Stimulated activated naive B cell treated with anti-CD40 and anti-IgM and Interleukin-4, amounts not matched to agents 10 μg/mL and 1 μg/mL and 100 μg/mL, for 72 hours (primary cell): ENCODE data around the gene FBXL3.
A peak's percentile ranks its signal among the peaks of the same experiment; 100 is the strongest.

Source experiments
- ATAC-seq, 2 donors: fragments of 150-1000 bp; cut with Tn5 transposase; replicated peaks; 2 replicates each; pipeline ENCODE4 v1.10.0; 2021; ENCODE audit warnings: moderate library complexity in 1 of 2
- DNase-seq: peaks from one replicate; pipeline ENCODE4 v3.0.0; 2021
- H3K27ac Mint-ChIP-seq: one replicate; pipeline ENCODE4 v1.8.0; 2022; ENCODE audit warnings: mild to moderate bottlenecking, mixed read lengths
- H3K27me3 Mint-ChIP-seq, 2 donors: one replicate each; pipeline ENCODE4 v1.8.0; 2022; ENCODE audit warnings: mixed read lengths in 2 of 2
- H3K36me3 Mint-ChIP-seq, 2 donors: one replicate each; pipeline ENCODE4 v1.8.0; 2022; ENCODE audit warnings: mixed read lengths in 2 of 2, mild to moderate bottlenecking in 1 of 2
- H3K4me1 Mint-ChIP-seq, 2 donors: one replicate each; pipeline ENCODE4 v1.8.0; 2022; ENCODE audit warnings: mixed read lengths in 2 of 2, mild to moderate bottlenecking in 1 of 2
- H3K4me3 Mint-ChIP-seq, 2 donors: one replicate each; pipeline ENCODE4 v1.8.0; 2022; ENCODE audit warnings: mild to moderate bottlenecking in 2 of 2, mixed read lengths in 2 of 2, moderate library complexity in 1 of 2
- H3K9me3 Mint-ChIP-seq, 2 donors: one replicate each; pipeline ENCODE4 v1.8.0; 2022; ENCODE audit warnings: mixed read lengths in 2 of 2, mild to moderate bottlenecking in 1 of 2

The FBXL3 gene

DNA sequence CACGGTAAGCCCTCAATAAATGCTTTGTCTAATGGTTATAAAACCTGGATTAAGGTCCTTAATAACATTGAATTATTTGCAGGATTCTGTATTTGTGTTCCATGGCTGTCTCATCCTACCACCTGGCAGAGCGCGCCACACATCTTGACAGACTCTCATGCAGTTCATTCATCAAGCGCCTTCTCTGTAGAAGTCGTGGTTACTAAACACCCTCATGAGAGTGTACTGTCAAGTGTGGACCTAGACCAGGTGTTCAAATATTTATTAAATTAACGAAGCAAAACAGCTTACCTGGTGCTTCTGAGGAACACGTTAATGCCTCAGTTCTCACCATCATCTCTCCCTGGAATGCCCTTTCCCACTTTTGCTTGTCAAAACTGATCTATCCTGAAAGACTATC lies 13.1 kb upstream of the FBXL3 start:
- H3K27ac Mint-ChIP-seq = no peak overlapping the region
- no peak overlapping the region for H3K4me3 Mint-ChIP-seq
- peaks cover 0 to 4% of the 10 kb centered on the region in 2 donors for H3K36me3 Mint-ChIP-seq
- no peaks in the 10 kb centered on the region for H3K27me3 Mint-ChIP-seq
- H3K4me1 Mint-ChIP-seq = peaks cover 0 to 2% of the 10 kb centered on the region in 2 donors
- DNase-seq (no peak), ATAC-seq (no peak)
- no peaks in the 10 kb centered on the region for H3K9me3 Mint-ChIP-seq

DNA sequence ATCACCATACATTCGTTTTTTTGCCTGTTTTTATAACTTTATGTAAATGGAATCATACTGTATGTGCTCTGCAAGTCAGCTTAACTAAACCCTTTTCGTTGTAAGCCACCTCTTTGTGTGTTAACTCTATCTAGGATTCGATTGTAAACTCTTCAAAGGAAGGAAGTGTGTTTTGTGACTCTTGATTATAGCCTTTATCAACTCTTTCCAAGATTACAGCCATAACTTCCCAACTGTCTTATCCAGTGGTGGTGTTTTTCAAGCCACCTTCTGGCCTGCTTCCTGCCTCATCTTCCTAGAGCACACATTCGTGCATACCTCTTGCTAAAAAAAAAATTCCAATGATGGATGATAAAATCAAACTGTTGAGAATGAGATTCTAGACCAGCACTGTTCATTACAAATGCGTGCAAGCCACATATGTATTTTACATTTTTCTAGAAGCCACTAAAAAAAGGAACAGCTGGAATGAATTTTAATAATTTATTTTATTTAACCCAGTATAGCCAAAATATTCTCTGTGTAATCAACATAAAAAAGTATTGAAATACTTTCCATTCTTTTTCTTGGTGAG lies 12.0 kb upstream of the FBXL3 start:
- no peak for DNase-seq
- Mint-ChIP-seq H3K27ac (no peak overlapping the region), H3K9me3 (no peaks in the 10 kb centered on the region), H3K4me3 (no peak overlapping the region), H3K36me3 (peaks cover 0 to 4% of the 10 kb centered on the region in 2 donors), H3K27me3 (no peaks in the 10 kb centered on the region), H3K4me1 (peaks cover 0 to 2% of the 10 kb centered on the region in 2 donors)
- ATAC-seq = no peak

DNA sequence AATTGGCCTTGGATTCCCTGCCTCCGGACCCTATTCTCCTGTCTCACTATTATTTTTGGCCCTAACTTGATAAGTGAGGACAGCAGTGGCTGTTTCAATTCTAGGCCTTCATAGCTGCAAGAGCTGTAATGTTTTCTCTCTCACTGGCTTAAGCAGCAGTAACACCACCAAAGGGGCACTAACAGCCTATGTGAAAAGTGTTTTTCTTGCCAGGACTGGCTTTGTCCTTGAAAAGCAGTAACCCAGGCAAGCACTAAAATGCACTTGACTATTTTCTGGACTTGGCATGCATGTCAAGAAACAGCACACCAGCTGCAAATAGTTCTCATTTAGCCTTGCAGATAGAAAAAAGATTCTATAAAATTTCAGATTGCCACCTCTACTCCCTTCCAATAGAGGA lies 9.3 kb upstream of the FBXL3 start:
- Mint-ChIP-seq H3K36me3 (no peaks in the 10 kb centered on the region), H3K27me3 (no peaks in the 10 kb centered on the region), H3K9me3 (no peaks in the 10 kb centered on the region), H3K27ac (no peak overlapping the region), H3K4me3 (no peak overlapping the region), H3K4me1 (no peaks in the 10 kb centered on the region)
- DNase-seq (no peak), ATAC-seq (no peak)

DNA sequence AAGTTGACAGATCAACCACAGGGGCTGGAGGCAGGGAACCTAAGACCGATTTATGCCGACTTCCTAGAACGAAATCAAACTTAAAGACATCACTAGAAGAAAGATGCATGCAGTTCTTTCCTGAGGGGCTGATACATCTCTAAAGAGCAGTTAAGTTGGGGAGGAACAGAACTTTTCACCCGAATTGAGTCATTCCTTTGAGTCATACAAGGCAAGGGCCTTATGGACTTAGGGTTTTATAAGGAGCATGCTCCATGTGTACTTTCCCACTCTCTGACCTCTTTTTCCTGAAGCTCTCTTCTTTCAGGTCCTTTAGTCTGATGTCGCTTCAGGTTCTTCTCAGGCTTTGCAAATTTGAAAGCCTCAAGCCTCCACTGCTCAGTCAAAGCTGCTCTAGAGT lies 7.9 kb upstream of the FBXL3 start:
- DNase-seq (no peak), ATAC-seq (peak in 1 of 2 donors; percentile 22)
- no peak overlapping the region for H3K27ac Mint-ChIP-seq
- no peaks in the 10 kb centered on the region for H3K27me3 Mint-ChIP-seq
- H3K4me1 Mint-ChIP-seq = no peaks in the 10 kb centered on the region
- no peak overlapping the region for H3K4me3 Mint-ChIP-seq
- H3K9me3 Mint-ChIP-seq = no peaks in the 10 kb centered on the region
- H3K36me3 Mint-ChIP-seq = no peaks in the 10 kb centered on the region

DNA sequence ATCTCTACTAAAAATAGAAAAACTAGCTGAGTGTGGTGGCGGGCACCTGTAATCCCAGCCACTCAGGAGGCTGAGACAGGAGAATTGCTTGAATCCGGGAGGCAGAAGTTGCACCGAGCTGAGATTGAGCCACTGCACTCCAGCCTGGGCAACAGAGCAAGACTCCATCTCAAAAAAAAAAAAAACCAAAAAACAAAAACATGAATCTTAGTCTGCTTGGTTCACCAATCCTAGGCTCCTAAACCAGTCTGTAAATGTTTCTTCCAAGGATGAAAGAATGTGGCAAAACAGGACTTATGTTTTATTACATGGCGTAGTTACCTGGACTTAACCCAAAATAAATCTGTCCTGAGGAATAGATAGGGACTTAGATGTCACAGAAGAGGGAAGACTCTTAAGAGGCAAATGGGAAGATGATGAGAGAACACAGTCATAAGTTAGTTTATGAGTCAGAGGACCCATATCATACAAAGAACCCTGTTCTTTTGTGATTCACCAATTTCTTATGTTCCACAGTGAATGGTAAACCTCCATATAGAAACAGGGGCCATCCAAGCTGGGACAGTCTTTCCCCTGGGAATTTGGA lies 6.9 kb upstream of the FBXL3 start:
- H3K4me3 Mint-ChIP-seq = no peak overlapping the region
- H3K9me3 Mint-ChIP-seq = no peaks in the 10 kb centered on the region
- peaks cover 0 to under 1% of the 10 kb centered on the region in 2 donors for H3K4me1 Mint-ChIP-seq
- no peak for DNase-seq
- no peaks in the 10 kb centered on the region for H3K27me3 Mint-ChIP-seq
- H3K36me3 Mint-ChIP-seq = no peaks in the 10 kb centered on the region
- no peak for ATAC-seq
- H3K27ac Mint-ChIP-seq = no peak overlapping the region

DNA sequence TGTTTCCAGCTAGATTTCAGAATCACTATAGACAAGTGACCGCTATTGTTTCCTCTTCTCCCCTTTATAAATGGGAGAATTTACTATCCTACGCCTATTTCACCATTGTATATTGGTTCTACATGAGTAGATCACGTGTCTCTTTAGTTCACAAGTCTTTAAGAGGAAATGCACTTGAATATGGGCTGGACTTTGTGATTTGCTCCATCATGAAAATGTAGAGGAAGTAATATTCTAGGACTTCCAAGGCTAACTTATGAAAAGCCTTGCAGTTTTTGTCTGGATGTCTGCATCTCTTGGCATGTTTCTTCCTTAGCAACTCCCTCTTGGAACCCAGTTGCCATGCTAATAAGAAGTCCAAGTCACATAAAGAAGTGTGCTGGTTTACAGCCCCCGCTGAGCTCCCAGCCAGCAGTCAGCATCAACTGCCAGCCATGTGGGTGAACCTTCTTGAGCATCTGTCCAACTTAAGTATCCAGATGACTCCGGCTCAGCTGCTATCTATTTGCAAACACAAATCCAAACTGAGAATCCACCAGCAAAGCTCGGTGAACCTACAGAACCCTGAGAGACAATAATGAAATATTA lies 4.8 kb upstream of the FBXL3 start:
- Mint-ChIP-seq H3K4me3 (no peak overlapping the region), H3K27me3 (no peaks in the 10 kb centered on the region), H3K36me3 (peaks cover 1 to 3% of the 10 kb centered on the region in 2 donors), H3K9me3 (no peaks in the 10 kb centered on the region), H3K4me1 (peaks cover 11 to 17% of the 10 kb centered on the region in 2 donors), H3K27ac (no peak overlapping the region)
- DNase-seq (no peak), ATAC-seq (no peak)

DNA sequence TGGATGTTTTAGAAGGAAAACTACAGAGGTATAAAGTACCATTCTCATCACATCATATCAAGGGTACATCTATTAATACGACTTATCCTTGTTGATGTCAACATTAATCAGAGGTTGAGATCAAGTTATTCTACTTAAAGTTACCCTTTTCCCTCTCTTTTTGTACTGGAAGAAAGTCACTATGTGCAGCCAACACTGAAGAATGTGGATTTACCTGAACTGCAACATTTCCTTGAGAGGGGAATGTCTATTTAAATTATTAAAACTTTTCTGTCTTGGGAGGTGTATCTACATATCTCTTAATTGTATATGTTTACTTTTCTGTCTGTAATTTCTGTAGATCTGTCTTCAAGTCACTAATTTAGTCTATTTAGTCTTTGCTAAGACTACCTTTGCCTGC lies 2.5 kb upstream of the FBXL3 start:
- Mint-ChIP-seq H3K27me3 (no peaks in the 10 kb centered on the region), H3K4me3 (no peak overlapping the region), H3K36me3 (peaks cover 7 to 8% of the 10 kb centered on the region in 2 donors), H3K9me3 (no peaks in the 10 kb centered on the region), H3K4me1 (peaks cover 17 to 25% of the 10 kb centered on the region in 2 donors), H3K27ac (no peak overlapping the region)
- ATAC-seq (no peak), DNase-seq (no peak)

DNA sequence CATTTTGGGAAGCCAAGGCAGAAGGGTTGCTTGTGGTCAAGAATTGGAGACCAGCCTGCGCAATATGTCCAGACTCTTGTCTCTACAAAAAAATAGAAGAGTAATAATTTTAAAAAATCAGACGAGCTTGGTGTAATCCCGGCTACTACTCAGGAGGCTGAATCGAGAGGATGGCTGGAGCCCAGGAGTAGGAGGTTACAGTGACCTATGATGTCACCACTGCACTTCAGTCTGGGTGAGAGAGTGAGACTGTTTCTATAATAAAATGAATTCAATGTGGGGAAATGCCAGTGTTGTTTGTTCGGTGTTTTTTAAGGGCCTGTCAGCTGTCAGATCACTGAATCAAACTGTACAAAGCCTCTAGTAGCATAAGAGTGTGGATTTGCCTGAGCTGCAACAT lies 1.2 kb upstream of the FBXL3 start:
- Mint-ChIP-seq H3K4me1 (peaks cover 23 to 35% of the 10 kb centered on the region in 2 donors), H3K27ac (no peak overlapping the region), H3K4me3 (peak overlapping the region; percentile 95 to 97), H3K36me3 (peaks cover 12% of the 10 kb centered on the region in 2 donors), H3K27me3 (no peaks in the 10 kb centered on the region), H3K9me3 (no peaks in the 10 kb centered on the region)
- ATAC-seq (no peak), DNase-seq (no peak)

DNA sequence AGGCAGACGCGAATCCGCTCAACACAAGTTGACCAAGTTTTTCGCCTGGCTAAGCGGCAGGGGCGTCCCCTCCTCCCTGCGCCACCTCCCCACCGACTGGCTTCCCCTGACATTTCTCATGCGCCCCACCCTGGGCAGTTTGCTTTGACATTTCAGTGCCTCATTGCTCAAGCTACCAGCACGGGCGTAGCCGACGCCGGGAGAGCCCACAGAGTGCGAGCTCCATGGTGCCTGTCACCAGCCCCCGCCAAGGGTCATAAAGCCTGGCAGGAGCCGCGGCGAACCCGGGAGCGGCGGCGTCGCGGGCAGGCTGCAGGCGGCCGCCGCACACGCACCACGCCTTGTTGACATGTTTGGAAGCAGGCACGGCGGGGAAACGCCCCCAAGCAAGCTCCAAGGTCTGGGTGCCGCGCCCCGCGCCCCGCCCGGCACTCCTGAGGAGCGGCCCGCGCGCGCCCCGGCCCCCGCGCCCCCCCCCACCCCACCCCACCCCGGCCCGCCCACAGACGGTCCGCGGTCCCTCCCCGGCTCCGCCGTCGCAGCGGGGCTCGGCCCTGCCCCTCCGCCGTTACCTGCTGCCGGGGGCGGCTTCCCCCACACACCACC lies 601 bp downstream of the FBXL3 start:
- Mint-ChIP-seq H3K27me3 (no peaks in the 10 kb centered on the region), H3K4me1 (peaks cover 32 to 48% of the 10 kb centered on the region in 2 donors), H3K4me3 (peak overlapping the region; percentile 95 to 99), H3K27ac (peak overlapping the region; percentile 90), H3K9me3 (no peaks in the 10 kb centered on the region), H3K36me3 (peaks cover 16 to 18% of the 10 kb centered on the region in 2 donors)
- ATAC-seq = peak; percentile 76 to 79
- DNase-seq = peak; percentile 82

DNA sequence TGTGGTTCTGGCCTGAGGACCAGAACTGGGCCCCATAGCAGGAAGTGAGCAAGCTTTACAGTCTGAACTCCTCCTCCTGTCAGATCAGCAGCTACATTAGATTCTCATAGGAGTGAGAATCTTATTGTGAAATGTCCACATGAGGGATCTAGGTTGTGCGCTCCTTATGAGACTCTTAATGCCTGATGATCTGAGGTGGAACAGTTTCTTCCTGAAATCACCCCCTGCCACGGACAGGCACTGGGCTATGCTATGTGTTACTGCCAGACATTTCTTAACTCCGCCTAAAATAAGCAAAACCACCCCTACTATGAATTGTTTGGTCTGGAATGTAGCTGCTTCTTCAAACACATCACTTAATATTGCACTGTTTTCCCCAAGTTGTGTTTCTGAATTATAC lies 4.6 kb downstream of the FBXL3 start:
- no peaks in the 10 kb centered on the region for H3K9me3 Mint-ChIP-seq
- DNase-seq (no peak), ATAC-seq (no peak)
- peak overlapping the region; percentile 14 for H3K27ac Mint-ChIP-seq
- no peaks in the 10 kb centered on the region for H3K27me3 Mint-ChIP-seq
- peaks cover 16 to 18% of the 10 kb centered on the region in 2 donors for H3K36me3 Mint-ChIP-seq
- H3K4me3 Mint-ChIP-seq = no peak overlapping the region
- H3K4me1 Mint-ChIP-seq = peaks cover 26 to 46% of the 10 kb centered on the region in 2 donors

DNA sequence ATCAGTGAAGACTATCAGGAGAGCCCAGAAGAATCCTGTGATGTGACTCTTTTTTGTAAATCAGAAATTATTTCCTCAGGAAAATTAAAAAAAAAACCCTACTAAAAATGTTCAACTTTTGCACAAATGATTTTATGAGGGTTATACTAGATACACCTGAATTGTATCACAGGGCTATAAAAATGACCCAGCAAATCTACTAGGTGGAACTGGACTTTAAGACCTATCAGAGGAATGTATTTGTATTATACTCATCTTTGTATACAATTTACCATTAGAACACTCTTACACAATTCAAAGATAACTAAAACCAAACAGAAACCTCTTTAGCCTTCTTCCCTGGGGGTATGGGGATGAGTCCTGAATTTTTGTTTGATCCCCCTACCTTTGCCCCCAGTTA lies 7.2 kb downstream of the FBXL3 start:
- no peak for DNase-seq
- Mint-ChIP-seq H3K36me3 (peaks cover 17 to 25% of the 10 kb centered on the region in 2 donors), H3K9me3 (no peaks in the 10 kb centered on the region), H3K27me3 (no peaks in the 10 kb centered on the region), H3K4me1 (peaks cover 23 to 43% of the 10 kb centered on the region in 2 donors), H3K27ac (no peak overlapping the region), H3K4me3 (no peak overlapping the region)
- ATAC-seq = no peak

DNA sequence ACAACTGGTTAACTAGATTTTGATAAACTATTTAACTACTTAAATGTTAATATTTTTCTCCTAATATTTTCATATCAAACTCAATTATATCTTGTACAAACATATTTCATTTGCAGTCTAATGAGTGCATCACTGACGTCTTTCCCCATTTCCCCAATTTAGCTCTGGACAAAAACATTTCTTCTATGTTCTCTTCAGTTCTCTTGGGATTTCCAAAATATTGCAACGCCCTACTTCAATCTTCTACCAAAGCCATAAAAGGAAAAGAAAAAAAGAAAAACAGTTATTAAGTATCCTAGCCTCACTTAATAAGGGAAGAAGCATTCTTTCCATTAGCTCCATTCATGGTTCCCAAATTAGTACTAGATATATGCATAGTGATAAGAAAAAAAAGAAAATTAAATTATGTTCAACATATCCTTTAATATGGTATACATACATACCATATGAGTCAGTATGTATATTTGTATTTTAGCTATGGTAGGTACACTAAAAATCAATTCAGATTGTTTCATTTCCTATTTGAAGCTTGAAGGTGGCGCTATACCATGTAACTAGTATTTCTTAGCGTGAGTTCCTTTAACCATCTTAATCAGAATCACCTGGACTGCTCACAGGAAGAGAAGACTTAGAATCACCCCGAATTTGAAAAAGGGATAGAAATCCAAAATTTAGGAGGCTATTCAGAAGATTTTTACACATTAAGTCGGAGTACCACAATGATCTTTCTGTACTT lies 9.9 kb downstream of the FBXL3 start:
- no peak overlapping the region for H3K27ac Mint-ChIP-seq
- no peak overlapping the region for H3K4me3 Mint-ChIP-seq
- no peaks in the 10 kb centered on the region for H3K27me3 Mint-ChIP-seq
- DNase-seq (no peak), ATAC-seq (no peak)
- H3K36me3 Mint-ChIP-seq = peaks cover 19 to 33% of the 10 kb centered on the region in 2 donors
- H3K9me3 Mint-ChIP-seq = no peaks in the 10 kb centered on the region
- H3K4me1 Mint-ChIP-seq = peaks cover 18 to 40% of the 10 kb centered on the region in 2 donors

DNA sequence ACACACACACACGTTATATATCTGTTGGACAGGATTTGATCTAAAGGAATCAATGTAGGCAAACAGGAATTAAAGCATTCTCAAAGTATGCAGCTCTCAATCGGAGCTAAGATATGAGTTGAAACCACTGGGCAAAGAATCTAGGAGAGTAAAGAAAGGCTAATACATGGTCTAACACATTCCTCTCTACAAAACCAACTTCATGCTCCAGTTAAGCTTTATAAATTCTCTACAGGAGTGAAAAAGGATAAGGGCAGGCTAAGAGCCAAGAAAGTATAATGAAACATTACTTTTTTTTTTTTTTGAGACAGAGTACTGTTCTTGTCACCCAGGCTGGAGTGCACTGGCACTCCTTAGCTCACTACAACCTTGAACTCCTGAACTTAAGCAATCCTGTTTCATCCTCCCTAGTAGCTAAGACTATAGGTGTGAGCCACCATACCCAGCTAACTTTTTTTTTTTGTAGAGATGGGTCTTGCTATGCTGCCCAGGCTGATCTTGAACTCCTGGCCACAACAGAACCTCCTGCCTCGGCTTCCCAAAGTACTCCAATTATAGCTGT lies 10.6 kb downstream of the FBXL3 start:
- H3K36me3 Mint-ChIP-seq = peaks cover 19 to 40% of the 10 kb centered on the region in 2 donors
- H3K27me3 Mint-ChIP-seq = no peaks in the 10 kb centered on the region
- no peak for ATAC-seq
- no peaks in the 10 kb centered on the region for H3K9me3 Mint-ChIP-seq
- no peak overlapping the region for H3K27ac Mint-ChIP-seq
- DNase-seq = no peak
- H3K4me1 Mint-ChIP-seq = peaks cover 16 to 38% of the 10 kb centered on the region in 2 donors
- H3K4me3 Mint-ChIP-seq = no peak overlapping the region
